H1 (cell line): ENCODE measurements around the gene KANSL1. TPM values are rescaled to one million over a fixed set of nuclear protein-coding genes. Genes with fewer than 3 reads are reported as not detected.

Experiments used
- CTCF ChIA-PET: fragments of 300-600 bp; sonication (Branson Sonifier 250); formaldehyde crosslinking; loops from one replicate; lab custom pipeline; 2021; ENCODE audit not compliant: partially characterized antibody; lab: Charles Lee
- POLR2A ChIA-PET: fragments of 300-600 bp; sonication (Branson Sonifier 250); formaldehyde crosslinking; loops from one replicate; lab custom pipeline; 2021; ENCODE audit warnings: inconsistent platforms; ENCODE audit not compliant: partially characterized antibody; lab: Charles Lee
- DNase-seq, 2 experiments: peaks; one replicate each; pipeline versions ENCODE4 v3.0.0 to v3.0.0-alpha.2; 2010 to 2022; ENCODE audit warnings: low spot score in 2 of 2, low read depth in 1 of 2, mixed read lengths in 1 of 2
- FAIRE-seq: peaks from 2 replicates; lab custom pipeline; 2011; peaks lifted over from hg19 to GRCh38; lab: Jason Lieb, UNC
- H2AFZ ChIP-seq: 2 replicates; pipeline ENCODE4 v1.8.1; 2012; ENCODE audit warnings: low read length, inconsistent platforms
- H2AK5ac ChIP-seq: 2 replicates; pipeline ENCODE4 v1.6.1; 2013; ENCODE audit warnings: low read depth, low read length
- H2BK120ac ChIP-seq: replicated peaks from 2 replicates; pipeline ENCODE3; 2013; ENCODE audit warnings: low read depth, low read length, inconsistent platforms
- H2BK12ac ChIP-seq: 2 replicates; pipeline ENCODE4 v1.6.1; 2013; ENCODE audit warnings: low read depth, low read length
- H2BK15ac ChIP-seq: 2 replicates; pipeline ENCODE4 v1.6.1; 2013; ENCODE audit warnings: low read length
- H2BK20ac ChIP-seq: 2 replicates; pipeline ENCODE4 v1.6.1; 2013; ENCODE audit warnings: low read length
- H2BK5ac ChIP-seq: 2 replicates; pipeline ENCODE4 v1.6.1; 2013; ENCODE audit warnings: low read depth, low read length
- H3K14ac ChIP-seq: 2 replicates; pipeline ENCODE4 v1.6.1; 2013; ENCODE audit warnings: inconsistent platforms; ENCODE audit not compliant: insufficient read length
- H3K18ac ChIP-seq: 2 replicates; pipeline ENCODE4 v1.6.1; 2013; ENCODE audit warnings: low read length; ENCODE audit errors: extremely low read depth
- H3K23ac ChIP-seq: 2 replicates; pipeline ENCODE4 v1.6.1; 2013; ENCODE audit warnings: inconsistent platforms; ENCODE audit not compliant: insufficient read length
- H3K23me2 ChIP-seq: 2 replicates; pipeline ENCODE4 v1.6.1; 2013; ENCODE audit warnings: low read depth, low read length
- H3K27ac ChIP-seq: 2 replicates; pipeline ENCODE4 v1.6.1; 2011; ENCODE audit warnings: low read depth, low read length, inconsistent platforms
- H3K27me3 ChIP-seq, 4 experiments: replicated peaks in 1 of 4; 1 replicate in 1 of 4; 2 replicates in 3 of 4; pipeline versions ENCODE4 v1.6.1 to v1.8.1; 2011 to 2013; ENCODE audit warnings: low read length in 3 of 4, mild to moderate bottlenecking in 3 of 4, inconsistent platforms in 2 of 4, mixed read lengths in 2 of 4, moderate library complexity in 1 of 4; ENCODE audit not compliant: control insufficient read depth in 3 of 4, insufficient read depth in 3 of 4; ENCODE audit errors: extremely low read depth in 1 of 4
- H3K36me3 ChIP-seq, 4 experiments: 2 replicates each; pipeline versions ENCODE4 v1.6.1 to v1.8.1; 2011 to 2013; ENCODE audit warnings: mild to moderate bottlenecking in 4 of 4, low read length in 3 of 4, moderate library complexity in 2 of 4, control low read depth in 1 of 4, inconsistent platforms in 1 of 4; ENCODE audit not compliant: insufficient read depth in 4 of 4, control insufficient read depth in 2 of 4
- H3K4ac ChIP-seq: replicated peaks from 2 replicates; pipeline ENCODE3; 2013; ENCODE audit warnings: low read length, low read depth, mixed read lengths, inconsistent platforms; ENCODE audit not compliant: insufficient read length
- H3K4me1 ChIP-seq, 4 experiments: replicated peaks in 1 of 4; 1 replicate in 1 of 4; 2 replicates in 3 of 4; pipeline versions ENCODE4 v1.6.1 to v1.8.1; 2011 to 2013; ENCODE audit warnings: low read length in 3 of 4, inconsistent platforms in 2 of 4, mixed read lengths in 1 of 4; ENCODE audit not compliant: insufficient read depth in 4 of 4, control insufficient read depth in 3 of 4
- H3K4me2 ChIP-seq, 2 experiments: 2 replicates each; pipeline versions ENCODE4 v1.6.1 to v1.8.1; 2011 to 2013; ENCODE audit warnings: low read depth in 2 of 2, low read length in 2 of 2, control low read depth in 1 of 2, inconsistent platforms in 1 of 2, mild to moderate bottlenecking in 1 of 2; ENCODE audit not compliant: insufficient read depth in 1 of 2
- H3K4me3 ChIP-seq, 4 experiments: fragments of 200-600, 300-600 bp in 1 of 4; sonication (generic), shearing (Covaris generic), sonication (Bioruptor Twin) in 1 of 4; 2 replicates each; pipeline versions ENCODE4 v1.5.1 to v1.8.1; 2011 to 2016; ENCODE audit warnings: low read length in 4 of 4, low read depth in 3 of 4, control low read depth in 2 of 4, inconsistent platforms in 2 of 4, mild to moderate bottlenecking in 2 of 4, mixed read lengths in 1 of 4, moderate library complexity in 1 of 4; ENCODE audit not compliant: insufficient read depth in 2 of 4; ENCODE audit errors: extremely low read depth in 1 of 4
- H3K56ac ChIP-seq: replicated peaks from 2 replicates; pipeline ENCODE3; 2013; ENCODE audit warnings: low read depth, mild to moderate bottlenecking, mixed read lengths, low read length, inconsistent platforms; ENCODE audit not compliant: insufficient read length
- H3K79me1 ChIP-seq: 2 replicates; pipeline ENCODE4 v1.6.1; 2013; ENCODE audit warnings: low read depth, low read length, control low read depth
- H3K79me2 ChIP-seq, 2 experiments: 2 replicates each; pipeline versions ENCODE4 v1.6.1 to v1.8.1; 2012 to 2013; ENCODE audit warnings: low read length in 2 of 2, mild to moderate bottlenecking in 2 of 2, inconsistent platforms in 1 of 2; ENCODE audit not compliant: insufficient read depth in 2 of 2, control insufficient read depth in 1 of 2
- H3K9ac ChIP-seq, 4 experiments: replicated peaks in 1 of 4; 1 replicate in 1 of 4; 2 replicates in 3 of 4; pipeline versions ENCODE4 v1.6.1 to v1.8.1; 2011 to 2013; ENCODE audit warnings: low read depth in 3 of 4, low read length in 3 of 4, control low read depth in 2 of 4, mild to moderate bottlenecking in 2 of 4, moderate library complexity in 2 of 4, inconsistent platforms in 1 of 4; ENCODE audit errors: extremely low read depth in 1 of 4
- H3K9me3 ChIP-seq, 2 experiments: 2 replicates each; pipeline versions ENCODE4 v1.6.1 to v1.8.1; 2012 to 2013; ENCODE audit warnings: mild to moderate bottlenecking in 2 of 2, moderate library complexity in 2 of 2, control low read depth in 1 of 2, inconsistent platforms in 1 of 2, low read depth in 1 of 2, low read length in 1 of 2, mixed read lengths in 1 of 2; ENCODE audit not compliant: insufficient read depth in 2 of 2
- H4K20me1 ChIP-seq, 2 experiments: replicated peaks in 1 of 2; 2 replicates each; pipeline versions ENCODE3 to v1.8.1; 2011 to 2013; ENCODE audit warnings: inconsistent platforms in 2 of 2, low read length in 2 of 2, mild to moderate bottlenecking in 1 of 2; ENCODE audit not compliant: insufficient read depth in 2 of 2, control insufficient read depth in 1 of 2
- H4K5ac ChIP-seq: 2 replicates; pipeline ENCODE4 v1.6.1; 2013; ENCODE audit warnings: low read length, low read depth, mixed read lengths, inconsistent platforms; ENCODE audit not compliant: insufficient read length
- H4K8ac ChIP-seq: 2 replicates; pipeline ENCODE4 v1.8.0; 2013; ENCODE audit warnings: mild to moderate bottlenecking, moderate library complexity, low read length, inconsistent platforms; ENCODE audit not compliant: insufficient read depth; ENCODE audit errors: extremely low read depth
- H4K91ac ChIP-seq: replicated peaks from 2 replicates; pipeline ENCODE3; 2013; ENCODE audit warnings: low read length, mixed read lengths, inconsistent platforms; ENCODE audit not compliant: insufficient read length
- POLR2A ChIP-seq, 2 experiments: IDR thresholded peaks; 1 replicate in 1 of 2; 2 replicates in 1 of 2; pipeline ENCODE4 v1.6.1; 2011; ENCODE audit warnings: low read depth in 2 of 2, low read length in 2 of 2, mild to moderate bottlenecking in 2 of 2; ENCODE audit errors: control extremely low read depth in 1 of 2
- POLR2AphosphoS5 ChIP-seq: IDR thresholded peaks from 2 replicates; pipeline ENCODE4 v1.6.1; 2011; ENCODE audit warnings: low read depth, low read length
- WGBS, 2 experiments: shearing (Covaris generic) in 1 of 2; methylation state at CpG; one replicate each; pipeline versions ENCODE4 v1.1.6 to v1.1.7; 2013 to 2015; ENCODE audit warnings: low lambda C conversion rate in 2 of 2, mixed read lengths in 2 of 2, inconsistent platforms in 1 of 2, low coverage in 1 of 2, missing lambda C conversion rate in 1 of 2; ENCODE audit not compliant: insufficient replicate concordance in 2 of 2, insufficient coverage in 1 of 2, insufficient read length in 1 of 2; ENCODE audit errors: extremely low coverage in 1 of 2, missing lambda C conversion rate in 1 of 2; 5-methylcytosine and 5-hydroxymethylcytosine counted together
- polyA plus RNA-seq, 7 experiments: library from polyadenylated mRNA; depleted of rRNA in 3 of 7; stranded (reverse) in 5 of 7; unstranded in 2 of 7; fragments of >200 nt in 5 of 7; fragments of 200-250 nt in 2 of 7; gene quantifications; 1 replicate in 5 of 7; 2 replicates in 1 of 7; 4 replicates in 1 of 7; pipeline versions ENCODE4 v1.2.1 to v1.2.3, GENCODE V29; 2011 to 2013; ENCODE audit warnings: missing spikeins in 2 of 7, mixed read lengths in 2 of 7
- total RNA-seq: library from RNA; stranded (reverse); fragmentation: NEBNext Ultra II Directional; extraction: Animal tissue kit (Norgen Biotek cat#: 25700); gene quantifications from 2 replicates; pipeline ENCODE4 v1.2.1, GENCODE V29; 2021

The KANSL1 gene
- total and polyA plus RNA-seq, 2 of the 8 experiments (the other 6 are each of a cell fraction or from before 2014, with no cell fraction given): 34.0 to 128 TPM

- Histone ChIP-seq H3K18ac (no peak overlapping the region), H4K20me1 (peaks cover 33 to 58% of the 10 kb centered on the region in 2 experiments), H2AK5ac (no peak overlapping the region), H3K4me2 (0 out of 4 replicates have a peak overlapping the region, but pooled peaks of 1 of the 2 experiments have one; percentile 4), H3K56ac (no peak overlapping the region), H3K27ac (no peak overlapping the region), H2BK12ac (no peak overlapping the region), H3K4me3 (no peak overlapping the region), H3K14ac (no peak overlapping the region), H3K4me1 (peaks cover 0 to 13% (median 2%) of the 10 kb centered on the region in 4 experiments; a peak in 5 of 7 replicates), H2BK5ac (no peak overlapping the region), H4K5ac (no peak overlapping the region), H2BK120ac (no peak overlapping the region), H3K9me3 (no peaks in the 10 kb centered on the region), H4K8ac (no peak overlapping the region), H3K9ac (no peak overlapping the region), H3K27me3 (no peaks in the 10 kb centered on the region), H3K79me2 (peaks cover 47 to 96% of the 10 kb centered on the region in 2 experiments), H3K79me1 (no peaks in the 10 kb centered on the region; the same call in 1 of the 2 replicates), H3K23ac (no peak overlapping the region), H2BK15ac (no peak overlapping the region), H3K36me3 (no peaks in the 10 kb centered on the region), H2AFZ (no peak overlapping the region), H3K4ac (no peak overlapping the region), H3K23me2 (no peaks in the 10 kb centered on the region), H2BK20ac (no peak overlapping the region), H4K91ac (no peak overlapping the region)
- ChIA-PET POLR2A (interaction anchor here (0.9 to 1.5 kb wide), 2 partner anchors 13 to 28 kb away, joined by 3 to 4 read pairs; no protein-coding TSS in a partner anchor), CTCF (interaction anchor here (0.8 kb wide), 1 partner anchor 297 kb away, joined by 3 read pairs; no protein-coding TSS in a partner anchor)
- TF ChIP-seq POLR2AphosphoS5: no peak
- peak in 1 of 2 experiments; percentile 4; a peak in 1 of 3 replicates for TF ChIP-seq POLR2A (IDR thresholded peaks at IDR 0.05; ENCODE audit: control extremely low read depth in 1 of 2, low read depth in 2 of 2, low read length in 2 of 2)
- WGBS, 2 experiments: 80% methylated on average over 3 of the region's 3 CpGs; no CpG with 5 or more reads in 1 of the 2 experiments
- DNase-seq (no peak), FAIRE-seq (no peak)
Measured at GRCh38 chr17:46143827-46144236, 49.4 kb downstream of the KANSL1 start.
